Measurements from ENCODE around the gene HOXD3.

HOXD3 gene

GRCh38 chr2:176122052-176122682 lies 34.9 kb upstream of the HOXD3 start:
- no peak for TF ChIP-seq CTCF (IDR thresholded peaks at IDR 0.05; ENCODE audit: extremely low read depth, insufficient read depth, missing control alignments)
- no peak for DNase-seq (ENCODE audit: low spot score)
- in situ Hi-C loops (cut with MboI; ENCODE audit: low pct_unique_long_range_greater_than_20kb, low sequenced_read_pairs, unreplicated experiment), result loop anchor here (10.0 to 25.0 kb wide), 2 partner anchors 760 to 1033 kb away; no protein-coding TSS in a partner anchor

DNA sequence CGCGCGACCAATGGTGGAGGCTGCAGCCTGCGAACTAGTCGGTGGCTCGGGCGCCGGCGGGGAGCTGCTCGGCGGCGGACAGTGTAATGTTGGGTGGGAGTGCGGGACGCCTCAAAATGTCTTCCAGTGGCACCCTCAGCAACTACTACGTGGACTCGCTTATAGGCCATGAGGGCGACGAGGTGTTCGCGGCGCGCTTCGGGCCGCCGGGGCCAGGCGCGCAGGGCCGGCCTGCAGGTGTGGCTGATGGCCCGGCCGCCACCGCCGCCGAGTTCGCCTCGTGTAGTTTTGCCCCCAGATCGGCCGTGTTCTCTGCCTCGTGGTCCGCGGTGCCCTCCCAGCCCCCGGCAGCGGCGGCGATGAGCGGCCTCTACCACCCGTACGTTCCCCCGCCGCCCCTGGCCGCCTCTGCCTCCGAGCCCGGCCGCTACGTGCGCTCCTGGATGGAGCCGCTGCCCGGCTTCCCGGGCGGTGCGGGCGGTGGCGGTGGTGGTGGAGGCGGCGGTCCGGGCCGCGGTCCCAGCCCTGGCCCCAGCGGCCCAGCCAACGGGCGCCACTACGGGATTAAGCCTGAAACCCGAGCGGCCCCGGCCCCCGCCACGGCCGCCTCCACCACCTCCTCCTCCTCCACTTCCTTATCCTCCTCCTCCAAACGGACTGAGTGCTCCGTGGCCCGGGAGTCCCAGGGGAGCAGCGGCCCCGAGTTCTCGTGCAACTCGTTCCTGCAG lies 34.3 kb upstream of the HOXD3 start, which contains the start of gene HOXD9:
HOXD9 (plus strand) TSS at position 37 of the 728 bp plus-strand sequence; CDS start at position 87, 50 bp downstream.
- TF ChIP-seq CTCF (IDR thresholded peaks at IDR 0.05; ENCODE audit: extremely low read depth, insufficient read depth, missing control alignments), result no peak
- no peak for DNase-seq (ENCODE audit: low spot score)
- in situ Hi-C loops (cut with MboI; ENCODE audit: low pct_unique_long_range_greater_than_20kb, low sequenced_read_pairs, unreplicated experiment), result loop anchor here (10.0 to 25.0 kb wide), 2 partner anchors 761 to 1032 kb away; no protein-coding TSS in a partner anchor

GRCh38 chr2:176123411-176124109 lies 33.5 kb upstream of the HOXD3 start:
- in situ Hi-C loops (cut with MboI; ENCODE audit: low pct_unique_long_range_greater_than_20kb, low sequenced_read_pairs, unreplicated experiment), result loop anchor here (10.0 to 25.0 kb wide), 2 partner anchors 761 to 1031 kb away; no protein-coding TSS in a partner anchor
- DNase-seq (ENCODE audit: low spot score), result no peak
- no peak for TF ChIP-seq CTCF (IDR thresholded peaks at IDR 0.05; ENCODE audit: extremely low read depth, insufficient read depth, missing control alignments)

GRCh38 chr2:176124110-176124946 lies 32.8 kb upstream of the HOXD3 start:
- DNase-seq (ENCODE audit: low spot score), result no peak
- no peak for TF ChIP-seq CTCF (IDR thresholded peaks at IDR 0.05; ENCODE audit: extremely low read depth, insufficient read depth, missing control alignments)
- in situ Hi-C loops (cut with MboI; ENCODE audit: low pct_unique_long_range_greater_than_20kb, low sequenced_read_pairs, unreplicated experiment), result loop anchor here (10.0 to 25.0 kb wide), 2 partner anchors 762 to 1030 kb away; no protein-coding TSS in a partner anchor

- no peak for TF ChIP-seq CTCF (IDR thresholded peaks at IDR 0.05; ENCODE audit: extremely low read depth, insufficient read depth, missing control alignments)
- in situ Hi-C loops (cut with MboI; ENCODE audit: low pct_unique_long_range_greater_than_20kb, low sequenced_read_pairs, unreplicated experiment), result loop anchor here (10.0 to 25.0 kb wide), 2 partner anchors 763 to 1030 kb away; no protein-coding TSS in a partner anchor
These were observed 31.9 kb upstream of the HOXD3 start for GRCh38 chr2:176124947-176125771.

More at GRCh38 chr2:176124947-176125771, 31.9 kb upstream of the HOXD3 start:
- DNase-seq (ENCODE audit: low spot score), result no peak

Measured in GM13977 (cell line).